Measurements from ENCODE around the gene CLINT1. TPM values are rescaled to one million over a fixed set of nuclear protein-coding genes. Genes with fewer than 3 reads are reported as not detected.
A peak's percentile ranks its signal among the peaks of the same experiment; 100 is the strongest.
"Not testable (repeated sequence)": the region's sequence is repeated elsewhere in the genome, so short reads cannot be mapped to it uniquely, and the experiment has no call there.

CLINT1 gene
- total RNA-seq (2014; rRNA removed; shearing (Covaris generic)) = 50.6 and 71.5 TPM in 2 replicates

DNA sequence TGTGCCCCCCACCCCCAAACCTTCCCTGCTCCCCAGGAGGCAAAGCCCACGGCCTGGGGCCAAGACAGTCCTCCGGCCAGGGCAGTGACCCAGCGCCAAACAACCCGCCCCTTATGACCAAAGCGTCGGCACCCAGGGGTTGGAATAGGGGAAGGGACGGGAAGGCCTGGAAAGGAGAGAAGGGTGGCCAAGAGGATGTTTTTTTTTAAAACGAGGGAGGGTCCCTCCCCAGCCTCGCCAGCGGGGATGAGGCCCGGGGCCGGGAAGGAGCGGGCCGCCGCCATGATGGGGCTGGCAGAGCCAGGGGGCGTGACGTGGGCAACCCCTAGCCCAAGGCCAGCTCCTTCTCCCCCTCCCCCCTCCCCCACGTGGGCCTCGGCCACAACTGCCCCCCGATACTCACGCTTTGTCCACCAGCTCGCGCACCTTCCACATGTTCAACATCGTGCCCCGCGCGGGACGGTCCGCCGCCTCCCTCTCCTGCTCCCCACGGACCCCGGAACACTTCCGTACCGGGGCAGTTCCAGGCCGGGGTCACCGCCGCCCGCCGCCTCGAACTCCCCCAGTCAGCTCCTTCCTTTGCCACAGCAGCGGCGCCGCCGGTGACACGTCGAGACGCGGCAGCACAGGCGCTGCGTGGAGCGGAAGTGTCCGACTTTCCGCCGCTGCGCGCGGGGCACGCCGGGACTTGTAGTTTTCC is at the start of gene CLINT1:
Gene CLINT1 (minus strand): TSS at position 619 of the 700 bp plus-strand sequence. CDS start 175 bp downstream, at position 444.
- DNase-seq (ENCODE audit: low read depth) = peak; percentile 87

DNA sequence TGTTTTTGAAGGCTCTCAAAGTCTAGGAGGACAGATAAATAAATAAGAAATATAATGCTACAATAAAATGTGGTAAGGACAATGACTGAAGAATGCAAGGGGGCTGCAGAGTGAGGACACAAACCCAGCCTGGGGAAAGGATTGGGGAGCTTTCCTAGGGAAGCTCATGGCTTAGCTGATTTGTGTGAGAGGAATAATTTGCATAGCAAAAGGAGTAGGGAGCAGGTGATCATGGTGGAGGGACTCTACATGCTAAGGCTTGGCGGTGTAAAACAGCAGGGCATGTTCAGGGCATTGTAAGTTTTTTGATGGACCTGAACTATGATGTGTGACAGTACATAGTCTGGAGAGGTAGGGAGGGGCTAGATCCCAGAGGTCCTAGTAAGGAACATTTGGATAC is 49.5 kb upstream of the CLINT1 start:
- DNase-seq (ENCODE audit: low read depth) = no peak

DNA sequence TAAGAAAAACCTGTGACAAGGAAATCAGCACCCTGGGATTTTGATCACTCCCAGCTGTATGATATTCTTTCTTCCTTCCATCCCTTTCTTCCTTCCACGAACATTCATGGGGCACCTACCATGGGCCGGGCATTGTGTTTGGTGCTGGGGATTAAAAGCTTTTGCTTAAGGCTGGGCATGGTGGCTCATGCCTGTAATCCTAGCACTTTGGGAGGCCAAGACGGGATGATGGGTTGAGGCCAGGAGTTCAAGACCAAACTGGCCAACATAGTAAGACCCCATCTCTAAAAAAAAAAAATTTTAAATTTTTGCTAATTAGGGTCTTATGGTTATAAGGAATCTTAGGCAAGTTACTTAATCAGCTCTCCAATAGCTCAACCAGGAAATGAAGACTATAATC is 48.5 kb upstream of the CLINT1 start:
- DNase-seq (ENCODE audit: low read depth) = no peak

DNA sequence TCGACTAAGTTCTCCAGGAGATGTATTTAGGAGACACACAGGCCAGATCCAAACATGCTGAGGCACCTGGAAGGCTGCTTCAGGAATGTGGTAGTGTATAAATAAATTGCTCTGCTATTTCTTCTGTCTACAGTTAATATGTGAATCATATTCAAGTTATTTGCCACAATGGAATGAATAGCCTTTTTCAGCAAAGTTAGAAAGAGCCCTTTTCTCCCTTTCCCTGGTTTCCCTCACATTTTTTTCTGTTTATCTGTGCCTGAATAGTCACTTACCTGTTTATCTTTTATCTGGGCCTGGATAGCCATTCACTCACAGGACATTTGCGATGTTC is 44.1 kb upstream of the CLINT1 start:
- peak; percentile 27 for DNase-seq (ENCODE audit: low read depth)

DNA sequence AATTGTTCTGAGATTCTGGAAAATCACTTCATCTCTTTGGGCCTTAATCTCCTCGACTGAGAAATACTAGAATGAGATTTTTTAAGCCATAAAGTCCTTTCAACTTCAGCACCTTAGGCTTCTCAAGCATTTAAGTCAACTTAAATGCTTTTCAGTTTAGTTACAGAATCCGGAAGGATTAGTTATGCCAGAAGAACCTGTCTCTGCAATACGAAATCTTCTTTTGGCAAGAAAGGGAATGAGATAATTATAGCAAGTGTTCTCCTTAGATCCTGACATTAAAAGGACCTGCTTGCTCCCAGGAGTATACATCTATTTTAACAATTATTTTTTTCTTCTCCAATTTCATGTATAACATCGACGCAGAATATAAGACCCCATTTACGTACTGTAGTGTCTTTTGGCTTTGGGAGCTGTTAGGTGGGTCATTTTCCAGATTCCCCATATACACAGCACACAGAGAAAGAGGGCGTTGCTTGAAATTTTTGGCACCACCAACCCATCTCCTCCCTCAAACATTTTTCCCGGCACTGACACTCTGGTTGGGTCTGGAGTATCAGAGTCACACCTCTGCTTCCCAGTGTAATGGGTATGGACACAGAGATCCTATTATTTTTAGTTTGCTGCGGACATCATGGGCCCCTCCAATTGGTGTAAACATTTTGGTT is 43.6 kb upstream of the CLINT1 start:
- no peak for DNase-seq (ENCODE audit: low read depth)

DNA sequence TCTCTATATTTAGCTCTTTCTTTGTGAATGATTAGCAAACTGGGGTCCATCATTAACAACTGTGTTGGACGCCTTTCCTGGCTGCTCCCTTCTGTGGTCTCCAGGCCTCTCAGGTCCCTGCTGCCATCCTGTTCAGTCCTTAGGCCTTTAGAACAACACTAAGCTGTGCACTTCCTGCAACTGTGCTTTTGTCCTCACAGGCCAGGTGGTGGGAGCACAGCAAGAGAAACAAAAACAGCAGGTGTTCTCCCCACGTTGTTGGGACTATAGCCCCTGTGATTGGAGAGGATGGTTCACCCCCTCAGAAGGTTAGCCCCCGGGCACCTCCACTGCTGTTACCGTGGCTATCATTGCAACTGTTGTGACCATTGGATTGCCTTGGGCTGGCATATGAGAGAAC is 41.7 kb upstream of the CLINT1 start:
- DNase-seq (ENCODE audit: low read depth) = no peak

DNA sequence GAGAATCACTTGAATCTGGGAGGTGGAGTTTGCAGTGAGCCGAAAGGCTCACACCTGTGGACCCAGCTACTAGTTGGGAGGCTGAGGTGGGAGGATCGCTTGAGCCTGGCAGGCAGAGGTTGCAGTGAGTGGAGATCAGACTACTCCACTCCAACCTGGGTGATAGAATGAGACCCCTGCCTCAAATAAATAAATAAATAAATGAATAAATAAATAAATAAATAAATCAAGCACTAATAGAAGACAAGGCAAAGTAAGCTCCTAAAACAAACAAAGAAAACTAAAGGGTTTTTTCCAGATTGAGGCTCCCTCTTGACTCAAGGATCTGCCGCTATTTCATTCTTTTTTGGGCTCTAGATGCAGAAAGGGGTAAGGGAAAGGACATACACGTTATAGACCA is 34.7 kb upstream of the CLINT1 start:
- DNase-seq (ENCODE audit: low read depth) = no peak

DNA sequence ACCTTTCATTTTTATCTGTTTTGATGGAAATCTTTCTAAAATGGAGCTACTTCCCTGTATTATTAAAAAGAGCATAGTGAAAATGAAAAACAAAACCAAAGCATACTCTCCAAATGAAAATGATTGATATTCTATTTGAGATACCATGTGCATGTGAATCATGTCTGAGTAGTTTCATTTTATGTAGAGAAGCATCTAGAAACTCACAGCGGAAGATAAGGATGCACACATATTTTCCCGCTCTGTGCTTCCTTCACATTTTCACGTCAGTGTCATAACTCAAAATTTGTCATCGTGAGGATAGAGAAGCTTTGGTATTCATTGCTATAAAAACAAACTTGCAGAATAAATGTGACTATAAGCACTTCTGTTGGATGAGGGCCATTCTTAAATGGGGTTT is 34.0 kb upstream of the CLINT1 start:
- no peak for DNase-seq (ENCODE audit: low read depth)

DNA sequence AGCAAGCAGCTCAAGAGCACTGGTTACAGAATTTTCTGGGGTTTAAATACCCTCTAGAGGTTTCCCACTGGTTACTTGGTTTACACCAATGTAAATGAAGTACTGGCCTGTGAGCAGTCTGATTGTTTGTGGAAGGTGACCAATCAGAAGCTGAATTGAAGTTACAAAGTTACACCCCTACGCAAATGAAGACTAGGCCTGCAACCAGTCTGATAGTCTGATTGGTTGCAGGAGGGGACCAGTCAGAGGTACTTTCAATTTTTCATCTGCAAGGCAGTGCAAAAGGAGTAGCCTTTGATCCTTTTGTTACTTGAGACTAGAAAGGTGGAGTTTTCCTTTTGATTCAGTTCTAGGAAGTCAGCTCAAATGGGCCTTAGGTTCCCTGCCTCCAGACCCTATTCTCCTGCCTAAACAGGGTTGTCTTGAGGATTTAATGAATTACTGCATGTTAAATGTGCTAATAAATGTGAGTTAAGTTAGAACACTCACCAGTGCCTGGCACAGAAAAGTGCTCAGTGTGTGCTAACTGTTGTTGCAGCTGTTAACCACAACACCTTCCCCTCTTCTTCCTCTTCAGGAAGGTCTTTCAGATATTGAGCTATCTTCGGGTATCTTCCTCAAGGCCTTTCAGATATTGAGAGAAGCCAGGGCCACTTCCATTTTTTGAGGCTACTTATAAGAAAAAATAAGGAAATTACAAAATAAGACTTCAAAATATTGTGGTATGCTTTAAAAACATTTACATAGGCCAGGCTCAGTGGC is 32.1 kb upstream of the CLINT1 start:
- peak; percentile 34 for DNase-seq (ENCODE audit: low read depth)

DNA sequence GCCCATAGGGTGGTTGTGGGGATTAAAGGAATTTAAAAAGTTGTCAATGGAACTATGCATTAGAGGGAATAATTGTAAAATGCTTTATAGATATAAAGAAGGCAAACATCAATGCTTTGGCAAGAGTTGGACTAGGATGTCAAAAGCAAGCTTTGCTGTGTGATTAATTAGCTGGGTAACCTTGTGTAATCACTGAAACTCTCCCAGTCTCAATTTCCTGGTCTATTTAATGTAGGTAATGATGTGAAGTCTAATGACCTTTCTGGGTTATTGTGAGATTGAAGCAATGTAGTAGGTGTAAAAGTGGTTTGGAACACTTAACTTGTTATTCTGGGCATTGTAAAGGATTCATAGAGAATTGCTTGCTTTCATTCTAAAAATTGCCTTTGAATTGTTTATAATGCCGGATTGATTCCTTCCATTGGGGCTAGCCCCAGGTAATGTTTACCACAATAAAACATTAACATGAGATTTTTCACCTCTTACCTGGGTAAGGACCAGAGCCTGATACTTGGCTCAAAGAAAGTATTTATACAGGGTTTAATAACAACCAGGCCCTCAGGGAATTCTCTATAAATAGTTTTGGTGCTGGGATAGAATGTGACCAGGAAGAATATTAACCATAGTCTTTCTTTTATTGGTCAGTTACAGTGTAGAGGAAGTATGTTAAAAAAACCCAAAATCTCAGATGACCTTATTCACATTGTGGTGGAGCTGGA is 30.0 kb upstream of the CLINT1 start:
- no peak for DNase-seq (ENCODE audit: low read depth)

DNA sequence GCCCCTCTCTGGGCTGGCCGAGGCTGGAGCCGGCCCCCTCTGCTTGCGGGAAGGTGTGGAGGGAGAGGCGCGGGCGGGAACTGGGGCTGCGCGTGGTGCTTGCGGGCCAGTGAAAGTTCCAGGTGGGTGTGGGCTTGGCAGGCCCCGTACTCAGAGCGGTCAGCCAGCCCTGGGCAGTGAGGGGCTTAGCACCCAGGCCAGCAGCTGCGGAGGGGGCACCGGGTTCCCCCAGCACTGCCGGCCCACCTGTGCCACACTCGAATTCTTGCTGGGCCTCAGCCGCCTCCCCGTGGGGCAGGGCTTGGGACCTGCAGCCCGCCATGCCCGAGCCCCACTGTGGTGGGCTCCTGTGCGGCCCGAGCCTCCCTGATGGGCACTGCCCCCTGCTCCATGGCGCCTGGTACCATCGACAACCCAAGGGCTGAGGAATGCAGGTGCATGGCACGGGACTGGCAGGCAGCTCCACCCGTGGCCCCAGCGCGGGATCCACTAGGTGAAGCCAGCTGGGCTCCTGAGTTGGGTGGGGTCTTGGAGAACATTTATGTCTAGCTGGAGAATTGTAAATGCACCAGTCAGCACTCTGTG is 27.9 kb upstream of the CLINT1 start:
- no peak for DNase-seq (ENCODE audit: low read depth)

DNA sequence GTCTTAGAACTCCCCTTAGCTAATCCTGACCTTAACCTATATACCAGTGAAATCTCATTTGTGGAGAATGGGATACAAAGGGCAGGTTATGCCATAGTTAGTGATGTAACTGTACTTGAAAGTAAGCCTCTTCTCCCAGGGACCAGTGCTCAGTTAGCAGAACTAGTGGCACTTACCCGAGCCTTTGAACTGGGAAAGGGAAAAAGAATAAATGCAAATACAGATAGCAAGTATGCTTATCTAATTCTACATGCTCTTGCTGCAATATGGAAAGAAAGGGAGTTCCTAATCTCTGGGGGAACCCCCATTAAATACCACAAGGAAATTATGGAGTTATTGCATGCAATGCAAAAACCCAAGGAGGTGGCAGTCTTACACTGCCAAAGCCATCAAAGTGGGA is 26.1 kb upstream of the CLINT1 start:
- not testable (repeated sequence) for DNase-seq (ENCODE audit: low read depth)

DNA sequence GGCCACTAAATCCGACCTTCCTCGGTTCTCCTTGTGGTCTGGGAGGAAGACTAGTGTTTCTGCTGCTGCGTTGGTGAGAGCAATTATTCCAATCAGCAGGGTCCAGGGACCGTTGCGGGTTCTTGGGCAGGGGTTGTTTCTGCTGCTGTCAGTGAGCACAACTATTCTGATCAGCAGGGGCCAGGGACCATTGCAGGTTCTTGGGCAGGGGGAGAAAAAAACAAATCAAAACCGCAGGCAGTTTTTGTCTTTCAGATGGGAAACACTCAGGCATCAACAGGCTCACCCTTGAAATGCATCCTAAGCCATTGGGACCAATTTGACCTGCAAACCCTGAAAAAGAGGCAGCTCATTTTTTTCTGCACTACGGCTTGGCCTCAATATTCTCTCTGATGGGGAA is 22.6 kb upstream of the CLINT1 start:
- not testable (repeated sequence) for DNase-seq (ENCODE audit: low read depth)

DNA sequence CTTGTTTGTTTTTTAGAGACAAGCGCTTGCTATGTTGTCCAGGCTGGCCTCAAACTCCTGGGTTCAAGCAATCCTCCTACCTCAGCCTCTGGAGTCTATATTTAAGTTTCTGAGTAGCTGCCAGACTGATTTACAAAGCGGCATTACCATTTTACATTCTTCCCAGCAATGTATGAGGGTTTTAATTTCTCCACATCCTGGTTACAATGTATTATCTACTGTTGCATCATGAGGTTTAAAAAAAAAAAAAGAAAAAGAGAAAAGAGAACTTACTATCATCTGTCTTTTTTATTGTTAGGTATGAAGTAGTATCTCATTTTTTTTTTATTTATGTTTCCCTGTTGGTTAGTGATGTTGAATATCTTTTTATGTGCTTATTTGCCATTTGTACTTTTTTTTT is 18.9 kb upstream of the CLINT1 start:
- DNase-seq (ENCODE audit: low read depth) = no peak

DNA sequence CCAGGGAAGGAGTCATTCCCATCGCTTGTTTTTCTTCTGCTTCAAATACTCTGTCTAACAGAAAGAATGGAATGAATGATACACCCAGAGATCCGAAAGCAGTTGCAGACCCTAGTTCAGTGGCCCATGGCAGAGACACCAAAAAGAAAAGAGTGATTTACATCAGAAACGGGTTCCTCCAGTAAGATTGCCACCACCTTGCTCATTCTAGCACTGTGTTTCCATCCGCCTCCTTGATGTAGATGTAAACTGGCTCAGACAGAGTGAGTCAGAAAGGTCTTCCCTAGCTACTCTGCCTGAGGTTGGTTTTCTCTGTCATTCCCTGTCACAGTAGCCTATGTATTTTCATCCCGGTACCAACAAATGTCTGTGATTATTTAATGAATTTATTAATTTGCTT is 15.9 kb upstream of the CLINT1 start:
- DNase-seq (ENCODE audit: low read depth) = no peak

DNA sequence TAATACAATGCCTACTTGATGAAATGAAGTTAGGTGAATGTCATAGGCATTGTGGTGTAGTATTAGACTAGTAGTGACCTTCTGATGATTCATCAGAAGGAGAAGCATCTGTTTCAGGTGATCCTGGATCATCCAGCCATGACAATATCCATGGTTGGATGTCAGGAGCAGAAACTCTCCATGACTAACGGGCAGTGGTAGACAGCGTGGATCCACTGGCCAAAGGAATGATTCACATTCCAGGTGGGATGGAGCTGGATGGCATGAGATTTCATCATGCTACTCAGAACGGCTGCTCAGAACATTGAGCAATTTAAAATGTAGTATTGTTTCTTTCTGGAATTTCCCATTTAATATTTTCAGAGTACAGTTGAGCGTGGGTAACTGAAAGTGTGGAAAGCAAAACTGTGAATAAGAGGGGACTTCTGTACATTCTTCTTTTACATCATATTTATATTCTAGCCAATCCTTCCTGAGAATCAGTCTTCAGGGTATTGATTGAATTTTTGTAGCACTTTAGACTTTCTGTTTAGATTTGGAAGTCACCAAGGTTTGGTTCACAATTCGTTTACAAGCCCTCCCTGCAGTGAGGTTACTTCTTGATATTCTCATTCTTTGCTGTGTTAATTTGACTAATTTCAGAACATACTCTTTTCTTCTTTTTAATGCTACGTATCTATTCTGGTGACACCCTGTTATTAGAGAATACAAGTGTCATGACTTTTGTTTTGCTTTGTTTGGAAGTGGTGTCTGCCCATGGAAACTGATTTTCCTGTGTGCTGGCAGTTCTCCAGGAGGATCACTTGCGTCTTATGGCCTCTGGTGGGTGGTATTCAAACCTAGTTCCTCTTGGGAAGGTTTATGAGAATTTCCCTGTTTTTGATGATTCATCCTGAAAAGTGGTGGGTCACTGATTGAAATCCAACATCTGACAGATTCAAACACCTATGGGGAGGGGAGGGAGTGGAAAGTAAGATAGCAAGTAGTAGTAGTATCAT is 12.2 kb upstream of the CLINT1 start:
- DNase-seq (ENCODE audit: low read depth) = peak; percentile 72

DNA sequence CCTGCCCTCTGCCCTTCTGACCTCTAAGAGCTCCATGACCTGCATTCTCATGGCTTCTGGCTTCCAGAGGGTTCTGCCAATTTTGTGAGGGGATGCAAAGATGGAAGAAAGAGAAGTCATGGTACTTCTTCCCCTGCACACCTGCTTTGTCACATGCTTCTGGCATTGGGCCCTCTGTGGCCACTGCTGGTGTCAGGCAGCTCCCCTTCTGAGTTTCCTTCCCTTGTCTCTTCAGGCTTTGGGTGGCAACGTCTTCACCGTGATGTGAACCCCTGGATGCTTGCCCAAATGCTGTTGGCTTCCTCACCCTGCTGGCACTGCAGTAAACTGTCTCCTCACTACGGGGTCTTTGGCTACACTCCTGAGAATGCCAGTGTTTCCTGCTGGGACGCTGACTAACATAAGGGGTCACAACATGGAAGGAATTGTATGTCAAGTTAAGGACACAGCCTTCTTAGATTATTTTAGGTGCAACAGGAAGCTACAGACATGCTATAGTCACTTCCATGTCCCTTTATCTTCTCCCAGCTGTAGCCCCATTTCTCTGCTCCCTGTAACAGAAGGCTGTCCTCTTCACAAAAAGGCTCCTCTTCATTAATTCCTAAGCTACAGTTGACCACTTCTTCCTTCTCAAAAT is 8.9 kb upstream of the CLINT1 start:
- no peak for DNase-seq (ENCODE audit: low read depth)

DNA sequence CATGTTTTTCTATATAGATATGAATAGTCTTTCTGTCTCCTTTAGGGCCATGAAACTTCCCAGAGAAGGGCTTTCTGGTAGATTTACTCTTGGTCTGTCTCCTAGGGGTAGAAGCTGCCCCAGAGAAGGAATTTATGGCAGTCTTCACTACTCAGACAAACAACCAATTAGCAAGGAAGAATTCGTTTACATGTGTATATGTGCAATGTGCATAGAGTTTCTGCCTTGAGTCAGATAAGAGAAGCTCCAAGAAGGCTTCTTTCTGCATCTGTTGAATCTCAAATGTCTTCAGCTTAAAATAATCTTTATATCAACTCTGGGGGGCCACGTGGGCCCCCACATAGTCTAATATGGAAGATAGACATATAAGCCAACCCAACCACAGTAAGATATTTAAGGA is 7.6 kb upstream of the CLINT1 start:
- no peak for DNase-seq (ENCODE audit: low read depth)

DNA sequence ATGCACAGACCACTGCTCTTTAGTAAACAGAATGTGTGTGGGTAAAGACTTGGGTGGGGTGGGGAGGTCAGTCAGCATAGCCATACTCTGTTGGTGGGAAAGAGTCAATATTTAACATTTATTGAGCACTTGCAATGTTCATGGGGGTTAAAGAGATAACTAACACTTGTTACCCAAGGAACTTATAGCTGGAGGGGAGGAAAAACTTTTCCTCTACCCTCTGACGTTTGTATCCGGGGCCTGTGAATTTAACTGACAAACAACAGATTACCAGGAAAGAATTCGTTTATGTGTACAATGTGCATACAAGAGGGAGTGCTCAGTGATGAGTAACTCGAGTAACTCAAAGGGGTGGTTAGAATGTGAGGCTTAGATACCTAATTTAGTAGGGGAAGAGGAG is 6.8 kb upstream of the CLINT1 start:
- no peak for DNase-seq (ENCODE audit: low read depth)

DNA sequence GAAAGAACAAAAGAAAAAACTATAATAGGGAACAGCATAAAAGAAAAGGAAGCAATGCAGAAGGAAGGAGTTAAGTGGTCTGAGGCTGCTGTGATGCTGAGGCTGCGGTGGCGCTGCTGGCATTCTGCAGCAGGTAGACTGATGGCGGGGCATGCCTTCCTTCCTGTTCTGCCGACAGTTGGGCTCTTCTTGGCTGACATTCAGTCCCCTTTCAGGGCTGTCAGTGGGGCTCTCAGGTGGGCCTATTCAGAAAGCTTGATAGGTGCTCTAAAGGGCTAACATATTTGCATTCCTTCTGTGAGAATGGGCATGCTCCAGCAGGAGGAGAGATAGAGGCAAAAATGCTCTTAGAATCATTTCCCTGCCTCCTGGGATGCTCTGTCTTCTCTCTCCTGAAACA is 5.1 kb upstream of the CLINT1 start:
- DNase-seq (ENCODE audit: low read depth) = no peak
